Measurements from ENCODE around the gene CCL15.

CCL15 gene

DNA sequence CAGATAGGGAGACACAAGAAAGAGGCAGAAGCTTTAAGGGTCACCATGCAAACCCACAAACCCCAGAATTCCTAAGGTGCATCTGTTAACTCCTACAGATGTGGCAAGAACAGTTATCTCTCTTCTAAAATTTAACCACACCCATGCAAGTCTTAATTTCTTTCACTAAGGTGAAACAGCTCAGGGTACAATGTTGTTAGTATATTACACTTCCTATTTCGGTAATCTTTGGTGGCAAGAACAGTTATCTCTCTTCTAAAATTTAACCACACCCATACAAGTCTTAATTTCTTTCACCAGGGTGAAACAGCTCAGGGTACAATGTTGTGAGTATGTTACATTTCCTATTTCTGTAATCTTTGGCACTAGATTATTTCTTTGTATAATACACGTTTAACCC is 9.8 kb upstream of the CCL15 start:
- H3K4me3 ChIP-seq (ENCODE audit: control insufficient read depth, low read depth, low read length) = no peak overlapping the region
- TF ChIP-seq, protein P1, sequence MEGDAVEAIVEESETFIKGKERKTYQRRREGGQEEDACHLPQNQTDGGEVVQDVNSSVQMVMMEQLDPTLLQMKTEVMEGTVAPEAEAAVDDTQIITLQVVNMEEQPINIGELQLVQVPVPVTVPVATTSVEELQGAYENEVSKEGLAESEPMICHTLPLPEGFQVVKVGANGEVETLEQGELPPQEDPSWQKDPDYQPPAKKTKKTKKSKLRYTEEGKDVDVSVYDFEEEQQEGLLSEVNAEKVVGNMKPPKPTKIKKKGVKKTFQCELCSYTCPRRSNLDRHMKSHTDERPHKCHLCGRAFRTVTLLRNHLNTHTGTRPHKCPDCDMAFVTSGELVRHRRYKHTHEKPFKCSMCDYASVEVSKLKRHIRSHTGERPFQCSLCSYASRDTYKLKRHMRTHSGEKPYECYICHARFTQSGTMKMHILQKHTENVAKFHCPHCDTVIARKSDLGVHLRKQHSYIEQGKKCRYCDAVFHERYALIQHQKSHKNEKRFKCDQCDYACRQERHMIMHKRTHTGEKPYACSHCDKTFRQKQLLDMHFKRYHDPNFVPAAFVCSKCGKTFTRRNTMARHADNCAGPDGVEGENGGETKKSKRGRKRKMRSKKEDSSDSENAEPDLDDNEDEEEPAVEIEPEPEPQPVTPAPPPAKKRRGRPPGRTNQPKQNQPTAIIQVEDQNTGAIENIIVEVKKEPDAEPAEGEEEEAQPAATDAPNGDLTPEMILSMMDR (IDR thresholded peaks at IDR 0.05; ENCODE audit: control insufficient read depth, insufficient read depth, low read depth, low read length, missing control alignments) = no peak
- no peak for DNase-seq (ENCODE audit: low read depth)

DNA sequence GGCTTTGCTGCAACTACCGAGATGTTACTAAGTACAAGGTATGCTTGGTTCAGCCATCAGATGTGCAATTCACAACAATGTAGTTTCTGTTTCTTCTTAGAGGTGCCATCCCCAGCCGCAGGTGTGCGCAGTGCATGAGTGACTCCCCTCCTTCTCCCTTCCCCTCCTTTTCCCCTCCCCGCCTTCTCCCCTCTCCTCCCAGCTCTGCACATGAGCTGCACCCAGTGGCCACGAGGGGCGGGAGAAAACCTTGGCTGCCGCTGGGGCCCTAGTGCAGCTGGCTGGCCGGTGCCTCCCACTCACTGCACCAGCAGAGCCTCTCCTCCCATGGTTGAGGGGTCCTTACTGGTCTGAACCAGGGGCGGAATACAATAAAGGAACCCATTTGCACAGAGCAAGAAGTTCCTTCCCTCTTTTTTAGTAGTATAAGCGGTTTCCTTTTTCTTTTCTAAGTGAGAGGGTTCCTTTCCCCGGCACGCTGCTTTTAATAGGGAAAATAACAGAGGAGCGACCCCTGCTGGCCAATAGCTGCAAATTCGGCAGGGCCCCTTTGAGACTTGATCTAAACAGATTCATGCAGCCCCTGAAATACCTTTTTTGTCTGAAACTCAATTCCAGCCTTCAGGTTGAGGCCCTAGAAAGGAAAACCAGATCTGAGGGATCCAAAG is 7.8 kb upstream of the CCL15 start:
- TF ChIP-seq, protein P1 (IDR thresholded peaks at IDR 0.05; ENCODE audit: control insufficient read depth, insufficient read depth, low read depth, low read length, missing control alignments) = peak; percentile 39
- H3K4me3 ChIP-seq (ENCODE audit: control insufficient read depth, low read depth, low read length) = no peak overlapping the region
- DNase-seq (ENCODE audit: low read depth) = no peak

GRCh38 chr17:36004594-36005108 is 3.3 kb upstream of the CCL15 start:
- DNase-seq (ENCODE audit: low read depth) = no peak
- TF ChIP-seq, protein P1 (IDR thresholded peaks at IDR 0.05; ENCODE audit: control insufficient read depth, insufficient read depth, low read depth, low read length, missing control alignments) = no peak
- no peak overlapping the region for H3K4me3 ChIP-seq (ENCODE audit: control insufficient read depth, low read depth, low read length)

DNA sequence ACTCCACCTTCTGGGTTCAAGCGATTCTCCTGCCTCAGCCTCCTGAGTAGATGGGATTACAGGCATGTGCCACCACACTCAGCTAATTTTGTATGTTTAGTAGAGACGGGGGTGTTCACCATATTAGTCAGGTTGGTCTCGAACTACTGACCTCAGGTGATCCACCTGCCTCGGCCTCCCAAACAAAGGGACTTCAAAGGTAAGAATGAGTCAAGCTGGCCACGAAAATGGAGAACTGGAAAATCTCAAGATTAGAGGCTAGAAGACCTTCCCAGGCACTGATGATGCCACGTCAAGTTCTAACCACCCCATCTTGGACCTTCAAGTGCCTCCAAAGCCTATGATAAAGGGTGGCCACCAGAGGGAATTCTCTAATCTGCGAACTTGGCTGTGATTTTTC is 1.3 kb upstream of the CCL15 start:
- no peak for DNase-seq (ENCODE audit: low read depth)
- H3K4me3 ChIP-seq (ENCODE audit: control insufficient read depth, low read depth, low read length) = no peak overlapping the region
- TF ChIP-seq, protein P1 (IDR thresholded peaks at IDR 0.05; ENCODE audit: control insufficient read depth, insufficient read depth, low read depth, low read length, missing control alignments) = no peak

DNA sequence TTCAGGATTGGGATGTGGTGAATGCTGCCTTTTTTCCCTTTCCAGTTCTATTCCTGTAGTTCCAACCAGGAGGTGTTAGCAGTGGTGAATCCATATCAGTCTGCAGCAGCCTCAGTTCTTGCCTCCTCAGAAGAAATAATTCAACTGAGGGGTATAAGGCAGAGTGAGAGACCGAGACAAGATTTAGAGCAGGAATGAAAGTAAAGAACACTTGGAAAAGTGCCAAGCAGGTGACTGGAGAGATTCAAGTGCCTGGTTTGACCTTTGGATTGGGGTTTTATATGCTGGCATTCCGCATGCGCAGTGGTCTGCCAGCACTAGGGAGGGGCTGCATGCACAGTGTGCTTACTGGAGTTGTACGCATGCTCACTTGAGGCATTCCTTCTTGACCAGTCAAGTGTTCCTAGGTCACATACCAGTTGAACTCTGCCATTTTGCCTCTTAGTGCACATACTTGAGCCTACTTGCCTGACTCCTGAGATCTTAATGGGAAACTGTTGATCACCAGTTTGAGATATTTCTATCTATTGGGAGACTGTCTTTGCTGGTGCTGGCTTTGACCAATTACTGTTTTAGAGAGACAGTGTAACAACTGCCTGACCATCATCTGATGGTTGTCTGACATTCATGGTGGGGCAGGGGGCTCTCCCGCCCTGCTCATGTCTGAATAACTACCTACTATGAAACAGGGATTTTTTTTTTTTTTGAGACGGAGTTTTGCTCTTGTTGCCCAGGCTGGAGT is 680 bp upstream of the CCL15 start:
- TF ChIP-seq, protein P1 (IDR thresholded peaks at IDR 0.05; ENCODE audit: control insufficient read depth, insufficient read depth, low read depth, low read length, missing control alignments) = no peak
- no peak for DNase-seq (ENCODE audit: low read depth)
- H3K4me3 ChIP-seq (ENCODE audit: control insufficient read depth, low read depth, low read length) = no peak overlapping the region

DNA sequence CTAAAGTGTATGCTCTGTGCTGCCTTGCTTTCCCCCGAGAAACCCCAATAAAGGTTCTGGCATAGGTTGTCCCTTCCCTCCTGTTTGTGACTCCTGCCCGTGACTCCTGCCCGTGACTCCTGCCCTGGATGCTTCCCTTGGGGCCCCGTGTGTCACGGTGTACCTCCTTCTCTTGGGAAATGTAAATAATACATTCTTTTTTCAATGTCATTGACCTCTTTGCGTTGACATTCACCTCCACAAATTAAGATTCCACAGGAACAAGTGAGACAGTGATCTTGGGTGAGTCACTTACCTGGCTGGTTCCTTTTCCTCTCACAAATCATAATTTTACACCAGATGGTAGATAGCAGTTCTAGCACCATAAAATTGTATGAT is 632 bp downstream of the CCL15 start:
- DNase-seq (ENCODE audit: low read depth) = no peak
- TF ChIP-seq, protein P1 (IDR thresholded peaks at IDR 0.05; ENCODE audit: control insufficient read depth, insufficient read depth, low read depth, low read length, missing control alignments) = no peak
- H3K4me3 ChIP-seq (ENCODE audit: control insufficient read depth, low read depth, low read length) = no peak overlapping the region
